ENCODE results near the gene PKD1L1.

The PKD1L1 gene

GRCh38 chr7:47967708-47968107, 19.4 kb upstream of the PKD1L1 start (continued):
- TF ChIP-seq ZC3H10 (CRISPR knock-in tag; IDR thresholded peaks at IDR 0.05) (no peak), TSHZ2 (CRISPR knock-in tag; IDR thresholded peaks at IDR 0.05) (no peak), ZNF70 (CRISPR knock-in tag; IDR thresholded peaks at IDR 0.05) (no peak)

GRCh38 chr7:47967123-47967522, 18.9 kb upstream of the PKD1L1 start:
- no peak for TF ChIP-seq ZC3H10 (CRISPR knock-in tag; IDR thresholded peaks at IDR 0.05)
- no peak for ATAC-seq

- no peak for TF ChIP-seq BACH2 (CRISPR knock-in tag; IDR thresholded peaks at IDR 0.05; ENCODE audit: borderline replicate concordance)
- no peak for TF ChIP-seq ZNF8 (CRISPR knock-in tag; IDR thresholded peaks at IDR 0.05)
- no peak for TF ChIP-seq TOX (CRISPR knock-in tag; IDR thresholded peaks at IDR 0.05; ENCODE audit: borderline replicate concordance)
- TF ChIP-seq SNAI2 (CRISPR knock-in tag; IDR thresholded peaks at IDR 0.05), result no peak
- no peak for TF ChIP-seq ZNF70 (CRISPR knock-in tag; IDR thresholded peaks at IDR 0.05)
- no peak for TF ChIP-seq PATZ1 (CRISPR knock-in tag; IDR thresholded peaks at IDR 0.05; ENCODE audit: borderline replicate concordance)
- TF ChIP-seq PPARA (CRISPR knock-in tag; IDR thresholded peaks at IDR 0.05; ENCODE audit: borderline replicate concordance), result no peak
Measured at GRCh38 chr7:47965456-47965855, 17.2 kb upstream of the PKD1L1 start.

GRCh38 chr7:47962262-47962661, 14.0 kb upstream of the PKD1L1 start:
- no peak for ATAC-seq
- TF ChIP-seq ZFP3 (CRISPR knock-in tag; IDR thresholded peaks at IDR 0.05), result no peak
- no peak for TF ChIP-seq TSHZ2 (CRISPR knock-in tag; IDR thresholded peaks at IDR 0.05)

More at GRCh38 chr7:47965456-47965855, 17.2 kb upstream of the PKD1L1 start:
- ATAC-seq, result no peak

GRCh38 chr7:47957156-47957555, 8.9 kb upstream of the PKD1L1 start:
- no peak for ATAC-seq

GRCh38 chr7:47956220-47956619, 8.0 kb upstream of the PKD1L1 start:
- ATAC-seq, result no peak
- no peak for TF ChIP-seq BACH2 (CRISPR knock-in tag; IDR thresholded peaks at IDR 0.05; ENCODE audit: borderline replicate concordance)
- TF ChIP-seq CREB5 (CRISPR knock-in tag; IDR thresholded peaks at IDR 0.05; ENCODE audit: low read depth), result no peak
- TF ChIP-seq SNAI2 (CRISPR knock-in tag; IDR thresholded peaks at IDR 0.05), result no peak
- TF ChIP-seq ZC3H10 (CRISPR knock-in tag; IDR thresholded peaks at IDR 0.05), result no peak
- TF ChIP-seq TOX (CRISPR knock-in tag; IDR thresholded peaks at IDR 0.05; ENCODE audit: borderline replicate concordance), result no peak
- no peak for TF ChIP-seq ZFP3 (CRISPR knock-in tag; IDR thresholded peaks at IDR 0.05)
- TF ChIP-seq OSR1 (CRISPR knock-in tag; IDR thresholded peaks at IDR 0.05), result no peak

More at GRCh38 chr7:47957156-47957555, 8.9 kb upstream of the PKD1L1 start:
- TF ChIP-seq TOX (CRISPR knock-in tag; IDR thresholded peaks at IDR 0.05; ENCODE audit: borderline replicate concordance), result no peak
